Sciatic nerve (tissue), 2 donors: ENCODE measurements around the gene XRCC4. TPM values are rescaled to one million over a fixed set of nuclear protein-coding genes. Genes with fewer than 3 reads are reported as not detected.

Experiments
- ATAC-seq: fragments of 200-7000 bp; cut with Tn5 transposase; one replicate; pipeline ENCODE4 v1.9.1; 2020; ENCODE audit warnings: mild to moderate bottlenecking, moderate library complexity
- DNase-seq: peaks from one replicate; pipeline ENCODE4 v3.0.0-alpha.2; 2020; ENCODE audit warnings: low spot score
- intact Hi-C: fragments of 100-400 bp; cut with DNase I; formaldehyde crosslinking; loops from one replicate; pipeline ENCODE4 v1.14.2; 2022
- total RNA-seq: library from RNA; stranded (reverse); fragmentation: NEBNext Ultra II Directional; extraction: Animal tissue kit (Norgen Biotek cat#: 25700); gene quantifications from one replicate; pipeline ENCODE4 v1.2.1, GENCODE V29; 2021
- donor health status: DM: no; HTN: no; CAD: no.
- donor health status: DM: no; HTN: no; CAD: no.

XRCC4 gene
- total RNA-seq, 1 donor from 2014 or later: 6.7 TPM

- intact Hi-C loops: no loop called here
- no peak for ATAC-seq
- DNase-seq: no peak
These were observed 316.8 kb downstream of the XRCC4 start for GRCh38 chr5:83394190-83394589.

GRCh38 chr5:83396662-83397061 lies 319.3 kb downstream of the XRCC4 start:
- intact Hi-C loops: no loop called here
- ATAC-seq (no peak), DNase-seq (no peak)

- intact Hi-C loops: no loop called here
- no peak for ATAC-seq
These were observed 320.3 kb downstream of the XRCC4 start for GRCh38 chr5:83397658-83398057.

GRCh38 chr5:83400241-83400640 lies 322.9 kb downstream of the XRCC4 start:
- intact Hi-C loops: no loop called here
- ATAC-seq (no peak), DNase-seq (no peak)

More at GRCh38 chr5:83397658-83398057, 320.3 kb downstream of the XRCC4 start:
- no peak for DNase-seq

GRCh38 chr5:83400701-83401100 lies 323.4 kb downstream of the XRCC4 start:
- intact Hi-C loops: no loop called here
- ATAC-seq: no peak
- DNase-seq: no peak

- ATAC-seq (no peak), DNase-seq (no peak)
- intact Hi-C loops: no loop called here
These were observed 323.9 kb downstream of the XRCC4 start for GRCh38 chr5:83401122-83401731.

GRCh38 chr5:83401775-83402174 lies 324.4 kb downstream of the XRCC4 start:
- intact Hi-C loops: no loop called here
- DNase-seq (no peak), ATAC-seq (no peak)

Other genes with a start within 250 kb of the XRCC4 start
- 61.8 TPM for gene TMEM167A, start 153 bp upstream of the XRCC4 start, total RNA-seq